HUES48 (cell line): ENCODE measurements around the gene HPD.

Source experiments
- H3K27ac ChIP-seq: one replicate; pipeline ENCODE4 v1.7.0; 2013; ENCODE audit warnings: low read depth, low read length, inconsistent platforms
- H3K27me3 ChIP-seq: 2 replicates; pipeline ENCODE4 v1.6.1; 2013; ENCODE audit warnings: mild to moderate bottlenecking, low read length; ENCODE audit not compliant: control insufficient read depth, insufficient read depth
- H3K36me3 ChIP-seq: 2 replicates; pipeline ENCODE4 v1.6.1; 2013; ENCODE audit warnings: low read length; ENCODE audit not compliant: control insufficient read depth, insufficient read depth
- H3K4me1 ChIP-seq: 2 replicates; pipeline ENCODE4 v1.6.1; 2013; ENCODE audit warnings: mild to moderate bottlenecking, low read length; ENCODE audit not compliant: control insufficient read depth, insufficient read depth
- H3K4me3 ChIP-seq: 2 replicates; pipeline ENCODE4 v1.5.1; 2013; ENCODE audit warnings: mild to moderate bottlenecking, low read depth, low read length
- H3K9ac ChIP-seq: 2 replicates; pipeline ENCODE4 v1.6.1; 2013; ENCODE audit warnings: mild to moderate bottlenecking, low read depth, low read length, moderate library complexity
- H3K9me3 ChIP-seq: 2 replicates; pipeline ENCODE4 v1.6.1; 2013; ENCODE audit warnings: low read length; ENCODE audit not compliant: control insufficient read depth, insufficient read depth

The HPD gene

DNA sequence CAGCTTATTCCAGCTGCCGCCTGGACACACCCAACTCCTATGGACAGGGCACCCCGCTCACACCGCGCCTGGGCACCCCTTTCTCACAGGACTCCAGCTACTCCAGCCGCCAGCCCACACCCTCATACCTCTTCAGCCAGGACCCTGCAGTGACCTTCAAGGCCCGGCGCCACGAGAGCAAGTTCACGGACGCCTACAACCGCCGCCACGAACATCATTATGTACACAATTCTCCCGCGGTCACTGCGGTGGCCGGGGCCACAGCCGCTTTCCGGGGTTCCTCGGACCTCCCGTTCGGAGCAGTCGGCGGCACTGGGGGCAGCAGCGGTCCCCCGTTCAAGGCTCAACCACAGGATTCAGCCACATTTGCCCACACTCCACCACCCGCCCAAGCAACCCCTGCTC, 48.9 kb downstream of the HPD start:
- Histone ChIP-seq H3K9ac (no peak overlapping the region), H3K27me3 (no peaks in the 10 kb centered on the region), H3K9me3 (no peaks in the 10 kb centered on the region), H3K4me1 (peaks cover 31% of the 10 kb centered on the region), H3K27ac (no peak overlapping the region), H3K36me3 (peaks cover 58% of the 10 kb centered on the region), H3K4me3 (no peak overlapping the region)

DNA sequence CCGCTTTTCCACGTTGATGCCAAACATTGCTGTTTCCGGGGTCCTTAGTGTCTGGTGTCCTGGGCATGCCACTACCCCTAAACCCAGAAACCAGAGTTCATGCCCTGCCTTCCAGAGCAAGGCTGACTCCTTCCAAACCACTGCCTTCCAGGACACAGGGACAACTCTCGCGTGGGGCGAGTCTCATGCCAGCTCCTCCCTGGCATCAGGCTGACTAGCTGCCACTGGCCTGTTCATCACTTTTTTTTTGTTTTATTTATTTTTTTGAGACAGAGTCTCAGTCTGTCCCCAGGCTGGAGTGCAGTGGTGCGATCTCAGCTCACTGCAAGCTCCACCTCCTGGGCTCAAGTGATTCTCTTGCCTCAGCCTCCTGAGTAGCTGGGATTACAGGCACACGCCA, 50.0 kb downstream of the HPD start:
- Histone ChIP-seq H3K9ac (no peak overlapping the region), H3K4me1 (peaks cover 31% of the 10 kb centered on the region), H3K4me3 (no peak overlapping the region), H3K36me3 (peaks cover 52% of the 10 kb centered on the region), H3K27me3 (no peaks in the 10 kb centered on the region), H3K9me3 (no peaks in the 10 kb centered on the region), H3K27ac (no peak overlapping the region)

DNA sequence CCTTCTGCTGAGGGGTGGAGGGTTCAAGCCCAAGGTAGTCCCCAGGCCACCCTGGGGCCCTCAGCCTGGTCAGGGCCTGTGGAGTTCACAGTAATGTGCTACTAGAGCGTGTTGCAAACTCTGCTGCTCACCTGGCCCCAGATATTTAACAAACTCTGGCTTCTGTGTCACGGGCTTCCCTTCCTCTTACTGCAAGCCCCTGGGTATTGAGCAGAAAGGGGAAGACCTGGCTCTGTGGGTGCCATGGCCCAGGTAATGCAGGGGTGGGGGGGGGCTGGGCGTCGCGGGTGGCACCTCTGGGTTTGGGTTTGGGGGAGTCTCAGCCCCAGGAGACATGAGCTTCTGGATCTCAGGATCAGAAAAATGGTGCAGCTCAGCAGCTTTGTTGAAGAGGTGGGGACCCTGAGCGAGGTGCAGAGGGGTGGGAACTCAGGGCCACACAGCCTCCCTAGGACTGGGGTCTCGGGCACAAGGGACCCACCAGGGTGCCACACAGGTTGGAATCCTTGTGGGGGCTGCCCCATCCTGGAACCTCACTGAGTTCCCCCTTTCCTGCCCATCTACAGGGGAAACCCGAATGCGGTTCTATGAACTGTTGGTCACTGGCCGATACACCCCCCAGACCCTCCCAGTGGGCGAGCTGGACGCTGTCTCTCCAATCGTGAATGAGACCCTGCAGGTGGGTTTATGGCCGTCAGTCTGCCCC, 50.9 kb downstream of the HPD start:
- Histone ChIP-seq H3K9ac (no peak overlapping the region), H3K27ac (no peak overlapping the region), H3K4me3 (no peak overlapping the region), H3K27me3 (no peaks in the 10 kb centered on the region), H3K4me1 (peaks cover 31% of the 10 kb centered on the region), H3K36me3 (peaks cover 46% of the 10 kb centered on the region), H3K9me3 (no peaks in the 10 kb centered on the region)

DNA sequence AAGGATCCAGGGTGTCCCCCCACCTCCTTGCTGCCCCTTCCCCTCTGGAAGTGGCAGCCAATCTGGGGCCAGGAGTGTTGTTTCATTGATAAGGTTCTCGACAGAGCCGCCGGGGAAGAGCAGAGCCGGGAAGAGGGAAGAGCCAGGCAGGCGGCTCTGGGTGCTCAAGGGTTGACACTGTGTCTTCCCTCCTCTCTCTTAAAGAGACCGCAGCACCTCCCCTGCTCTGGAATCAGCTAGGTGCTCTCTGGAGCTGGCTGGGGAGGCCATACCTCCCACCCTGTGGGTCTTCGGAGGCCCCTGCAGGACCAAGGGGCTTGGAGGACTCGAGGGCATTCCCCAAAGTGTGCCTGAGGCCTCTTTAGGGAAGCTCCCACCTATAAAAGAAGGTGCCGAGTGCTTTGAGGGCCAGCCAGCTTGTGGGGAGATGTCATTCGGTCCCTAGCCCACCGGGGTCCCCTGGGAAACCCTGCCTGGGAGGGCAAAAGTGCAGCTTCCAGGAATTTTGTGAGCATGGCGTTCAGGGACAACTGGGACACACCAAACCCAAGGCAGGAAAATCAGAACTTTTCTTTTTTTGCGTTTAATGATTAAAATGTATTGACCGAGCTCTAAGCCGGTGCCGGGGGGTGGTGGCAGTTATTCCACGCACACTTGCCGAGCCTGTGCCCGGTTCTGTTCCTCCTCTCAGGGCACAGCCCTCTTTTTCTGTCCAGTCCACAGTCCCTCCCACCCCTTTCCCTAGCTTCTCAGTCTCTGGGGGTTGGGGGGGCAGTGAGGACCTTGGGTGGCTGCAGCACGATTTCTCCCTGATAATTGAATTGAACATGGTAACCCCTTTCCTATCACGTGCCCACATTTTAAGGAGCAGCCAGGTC, 51.9 kb downstream of the HPD start:
- peaks cover 28% of the 10 kb centered on the region for H3K4me1 ChIP-seq
- peak overlapping the region; percentile 48; the same call in 1 of the 2 replicates for H3K4me3 ChIP-seq
- no peak overlapping the region for H3K9ac ChIP-seq
- no peak overlapping the region for H3K27ac ChIP-seq
- H3K36me3 ChIP-seq, result peaks cover 46% of the 10 kb centered on the region
- no peaks in the 10 kb centered on the region for H3K9me3 ChIP-seq
- no peaks in the 10 kb centered on the region for H3K27me3 ChIP-seq

DNA sequence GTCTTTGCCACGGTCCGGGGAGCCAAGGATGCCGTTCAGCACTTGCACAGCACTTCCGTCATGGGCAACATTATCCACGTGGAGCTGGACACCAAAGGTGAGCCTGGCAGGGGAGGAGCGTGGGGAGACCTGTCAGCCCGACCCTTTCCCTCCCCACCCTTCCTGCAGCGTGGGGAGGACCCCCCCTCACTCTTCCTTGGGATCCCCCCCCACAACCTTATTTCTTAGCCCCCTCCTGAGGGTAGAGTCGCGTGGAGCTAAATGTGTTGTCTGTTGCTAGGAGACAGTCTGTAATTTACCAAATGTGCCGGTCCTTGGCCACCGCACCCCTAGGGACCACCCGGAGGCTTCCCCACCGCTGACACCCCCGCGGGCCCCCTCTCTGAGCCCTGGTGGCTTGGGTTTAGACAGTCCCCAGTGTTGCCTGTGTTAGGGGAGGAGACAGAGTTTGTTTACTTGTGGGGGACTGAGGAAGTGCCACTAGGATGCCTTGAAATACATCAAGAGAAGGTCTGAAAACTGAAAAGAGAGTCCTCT, 52.6 kb downstream of the HPD start:
- Histone ChIP-seq H3K4me1 (peaks cover 26% of the 10 kb centered on the region), H3K4me3 (peak overlapping the region; percentile 48), H3K27ac (peak overlapping the region; percentile 36), H3K27me3 (no peaks in the 10 kb centered on the region), H3K9ac (no peak overlapping the region; the same call in 1 of the 2 replicates), H3K36me3 (peaks cover 44% of the 10 kb centered on the region), H3K9me3 (no peaks in the 10 kb centered on the region)

DNA sequence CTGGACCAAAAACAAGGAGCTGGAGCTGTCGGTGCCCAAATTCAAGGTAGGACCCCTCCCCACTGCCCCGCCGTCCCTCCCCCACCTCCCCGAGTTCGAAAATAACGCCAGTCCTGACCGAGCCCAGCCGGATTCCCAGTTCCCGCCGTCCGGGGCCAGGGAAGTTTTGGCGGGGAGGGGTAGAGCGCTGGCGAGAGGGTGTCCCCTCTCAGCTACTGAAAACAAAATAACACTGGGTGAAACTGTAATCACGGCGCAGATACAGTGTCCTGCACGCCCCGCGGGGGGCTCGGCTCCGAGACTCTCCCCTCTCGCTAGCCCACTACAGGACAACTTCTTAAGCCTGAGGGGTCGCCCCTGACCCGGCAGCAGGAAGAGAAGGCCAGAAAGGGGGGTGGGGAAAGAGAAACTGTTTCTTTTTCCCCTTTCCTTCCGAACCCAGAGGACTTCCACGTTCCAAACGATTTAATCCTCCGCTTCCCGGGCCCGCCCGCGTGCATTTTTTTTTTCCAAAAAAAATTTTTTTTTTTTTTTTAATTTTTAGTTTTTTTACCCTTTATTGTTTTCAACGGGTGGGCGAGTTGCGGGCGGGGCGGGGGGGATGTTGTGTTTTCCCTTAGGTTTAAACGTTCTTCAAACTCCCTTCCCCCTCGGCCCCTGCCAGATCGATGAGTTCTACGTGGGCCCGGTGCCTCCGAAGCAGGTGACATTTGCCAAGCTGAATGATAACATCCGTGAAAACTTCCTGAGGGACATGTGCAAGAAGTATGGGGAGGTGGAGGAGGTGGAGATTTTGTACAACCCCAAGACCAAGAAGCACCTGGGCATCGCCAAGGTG, 53.3 kb downstream of the HPD start:
- Histone ChIP-seq H3K36me3 (peaks cover 38% of the 10 kb centered on the region), H3K27ac (no peak overlapping the region), H3K4me1 (peaks cover 19% of the 10 kb centered on the region), H3K9me3 (no peaks in the 10 kb centered on the region), H3K9ac (peak overlapping the region; percentile 56; the same call in 1 of the 2 replicates), H3K4me3 (peak overlapping the region; percentile 86), H3K27me3 (no peaks in the 10 kb centered on the region)

DNA sequence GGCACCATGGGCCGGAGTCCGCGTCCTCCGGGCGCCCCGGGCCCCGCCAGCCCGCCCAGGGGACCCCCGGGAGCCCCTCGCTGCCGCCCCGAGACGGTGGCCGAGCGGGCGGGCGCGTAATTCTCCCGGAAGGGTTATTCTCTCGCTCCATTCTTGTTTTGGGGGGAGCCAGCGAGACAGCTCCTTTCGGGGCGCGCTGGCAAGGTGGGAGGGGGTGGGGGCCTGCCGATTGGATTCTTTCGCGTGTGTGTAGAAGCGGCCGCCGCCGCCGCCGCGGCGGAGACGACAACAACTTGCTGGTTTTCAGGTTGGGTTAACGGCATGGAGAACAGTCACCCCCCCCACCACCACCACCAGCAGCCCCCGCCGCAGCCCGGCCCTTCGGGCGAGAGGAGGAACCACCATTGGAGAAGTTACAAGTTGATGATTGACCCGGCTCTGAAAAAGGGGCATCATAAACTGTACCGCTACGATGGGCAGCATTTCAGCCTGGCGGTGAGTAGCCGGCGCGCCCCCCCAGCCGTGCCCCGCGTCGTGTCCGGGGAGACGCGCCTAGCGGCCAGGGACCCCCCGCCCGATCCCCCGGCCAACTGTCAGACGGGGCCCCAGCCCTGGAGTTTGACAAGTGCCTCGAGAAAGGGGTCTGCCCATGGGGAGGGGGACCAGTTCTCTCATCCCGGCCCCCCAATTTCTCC, 54.1 kb downstream of the HPD start:
- H3K27me3 ChIP-seq, result no peaks in the 10 kb centered on the region
- H3K36me3 ChIP-seq, result peaks cover 30% of the 10 kb centered on the region
- H3K4me1 ChIP-seq, result peaks cover 18% of the 10 kb centered on the region
- no peak overlapping the region for H3K27ac ChIP-seq
- no peaks in the 10 kb centered on the region for H3K9me3 ChIP-seq
- peak overlapping the region; percentile 86 for H3K4me3 ChIP-seq
- no peak overlapping the region for H3K9ac ChIP-seq

DNA sequence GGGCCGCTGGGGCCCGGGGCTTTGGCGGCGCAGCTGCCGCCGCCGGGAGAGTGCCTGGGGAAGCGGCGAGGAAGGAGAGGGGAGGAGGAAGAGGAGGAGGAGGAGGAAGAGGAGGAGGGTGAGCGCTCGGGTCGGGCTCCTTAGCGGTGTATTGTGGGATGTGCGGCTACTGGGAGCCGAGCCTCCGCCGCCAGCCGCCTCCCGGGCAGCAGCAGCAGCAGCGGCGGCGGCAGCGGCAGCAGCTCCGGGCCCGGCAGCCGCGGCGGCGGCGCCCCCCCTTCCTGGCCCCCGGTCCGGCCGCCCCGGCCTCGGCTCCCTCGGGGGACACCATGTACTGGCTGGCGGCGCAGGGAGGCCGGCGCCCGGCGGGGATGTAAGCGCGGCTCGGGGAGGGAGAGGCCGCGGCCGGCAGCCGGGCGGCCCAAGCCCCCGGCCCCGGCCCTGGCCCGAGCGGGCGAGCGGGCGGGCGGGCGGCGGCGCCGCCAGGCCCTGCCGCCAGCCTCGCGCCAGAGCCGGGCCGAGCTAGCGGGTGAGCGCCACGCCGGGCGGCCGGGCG, 54.7 kb downstream of the HPD start, which contains the start of gene SETD1B:
TSS of gene SETD1B (plus strand) at position 149 of the 556 bp plus-strand sequence. CDS start 729 bp downstream, outside the sequence.
- Histone ChIP-seq H3K27me3 (no peaks in the 10 kb centered on the region), H3K36me3 (peaks cover 26% of the 10 kb centered on the region), H3K9me3 (no peaks in the 10 kb centered on the region), H3K9ac (peak within 1 kb of the TSS; percentile 98), H3K4me1 (peaks cover 23% of the 10 kb centered on the region), H3K27ac (peak within 1 kb of the TSS; percentile 100), H3K4me3 (peak within 1 kb of the TSS; percentile 86)

DNA sequence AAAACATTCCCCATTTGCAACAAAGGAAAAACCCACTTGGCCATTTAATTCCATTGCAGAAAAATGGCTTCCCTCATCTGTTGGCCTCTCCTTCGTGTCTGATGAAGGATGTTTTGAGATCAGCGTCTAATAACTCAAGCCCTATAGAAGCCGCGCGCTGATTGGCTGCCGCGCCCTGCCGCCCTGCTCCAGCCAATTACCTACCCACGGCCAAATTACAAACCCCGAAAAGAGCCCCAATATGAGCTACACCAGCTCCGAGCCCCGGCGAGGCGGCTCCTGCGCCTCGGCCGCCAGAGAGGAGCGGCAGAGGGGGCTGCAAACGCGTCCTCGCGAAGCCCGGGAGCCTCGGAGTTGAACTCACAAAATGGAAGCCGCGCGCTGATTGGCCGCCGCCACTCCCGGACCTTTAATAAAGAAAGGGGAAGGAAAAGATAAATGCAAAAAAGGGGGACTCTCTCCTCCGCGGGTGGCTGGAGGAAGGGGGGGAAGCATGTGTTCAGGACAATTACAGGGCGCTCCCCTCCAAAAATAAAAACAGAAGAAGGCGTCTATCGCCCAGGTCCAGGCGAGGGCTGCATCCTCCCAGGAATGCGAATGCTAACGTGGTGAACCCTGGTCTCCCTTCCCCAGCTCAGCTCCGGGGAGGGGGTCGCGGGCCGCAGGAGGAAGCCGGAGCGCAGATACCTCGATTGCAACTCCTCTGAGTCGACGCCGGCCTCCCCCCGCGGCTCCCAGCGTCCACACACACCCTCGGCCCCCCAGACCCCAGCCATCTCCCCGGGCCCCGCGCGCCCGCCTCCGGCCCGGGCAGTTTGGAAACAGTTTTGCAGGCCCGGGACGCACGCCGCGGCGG, 55.6 kb downstream of the HPD start:
- no peaks in the 10 kb centered on the region for H3K9me3 ChIP-seq
- peak overlapping the region; percentile 100 for H3K27ac ChIP-seq
- H3K36me3 ChIP-seq, result peaks cover 26% of the 10 kb centered on the region
- peaks cover 31% of the 10 kb centered on the region for H3K4me1 ChIP-seq
- H3K9ac ChIP-seq, result peak overlapping the region; percentile 98
- peak overlapping the region; percentile 86 for H3K4me3 ChIP-seq
- no peaks in the 10 kb centered on the region for H3K27me3 ChIP-seq
